GM12878 (cell line): Measurements from ENCODE around the gene TMEM238L. TPM values are rescaled to one million over a fixed set of nuclear protein-coding genes. Genes with fewer than 3 reads are reported as not detected.

Experiments
- ATAC-seq: fragments of 200-7000 bp; cut with Tn5 transposase; 3 replicates; pipeline ENCODE4 v1.9.1; 2020; ENCODE audit warnings: mild to moderate bottlenecking, moderate library complexity
- BruUV-seq: library from RNA; stranded (reverse); fragments of 400-500 nt; replicated peaks from 2 replicates; lab custom pipeline; 2021; lab: Mats Ljungman, UMichigan
- CTCF ChIA-PET: fragments of 300-600 bp; sonication (Branson Sonifier 250); formaldehyde crosslinking; extraction: SDS; loops from one replicate; lab custom pipeline; 2021; ENCODE audit warnings: inconsistent platforms; lab: Yijun Ruan, JAX
- POLR2A ChIA-PET: fragments of 350-600 bp; formaldehyde crosslinking; extraction: SDS; loops from one replicate; lab custom pipeline; 2021; ENCODE audit warnings: inconsistent platforms; lab: Charles Lee
- RAD21 ChIA-PET: fragments of 300-600 bp; sonication (Branson Sonifier 250); formaldehyde crosslinking; loops from one replicate; lab custom pipeline; 2023; ENCODE audit warnings: antibody characterized with exemption; ENCODE audit not compliant: unreplicated experiment; lab: Charles Lee
- SMC1A ChIA-PET: fragments of 300-600 bp; sonication (Branson Sonifier 250); formaldehyde crosslinking; loops from one replicate; lab custom pipeline; 2023; ENCODE audit not compliant: unreplicated experiment, uncharacterized antibody; lab: Charles Lee
- DNase-seq: peaks from one replicate; pipeline ENCODE4 v3.0.0-alpha.2; 2011; ENCODE audit warnings: low read depth, low spot score
- FAIRE-seq: peaks from 3 replicates; lab custom pipeline; 2011; peaks lifted over from hg19 to GRCh38; lab: Jason Lieb, UNC
- H2AFZ ChIP-seq: 2 replicates; pipeline ENCODE4 v1.6.0; 2011; ENCODE audit warnings: low read depth, low read length, control low read depth; ENCODE audit not compliant: control insufficient read depth
- H3K27ac ChIP-seq: 2 replicates; pipeline ENCODE4 v1.5.1; 2011; ENCODE audit warnings: control low read depth; ENCODE audit not compliant: control insufficient read depth, insufficient read depth
- H3K27me3 ChIP-seq, 2 experiments: replicated peaks in 1 of 2; 2 replicates each; pipeline versions ENCODE4 v1.6.0 to v1.6.1; 2011; ENCODE audit warnings: low read length in 1 of 2; ENCODE audit not compliant: control insufficient read depth in 2 of 2, insufficient read depth in 2 of 2
- H3K36me3 ChIP-seq, 2 experiments: 2 replicates each; pipeline ENCODE4 v1.5.1; 2011; ENCODE audit warnings: low read length in 1 of 2; ENCODE audit not compliant: control insufficient read depth in 2 of 2, insufficient read depth in 2 of 2
- H3K4me1 ChIP-seq: 2 replicates; pipeline ENCODE4 v1.6.1; 2011; ENCODE audit warnings: mild to moderate bottlenecking, low read length, moderate library complexity, mixed read lengths; ENCODE audit not compliant: control insufficient read depth, insufficient read depth
- H3K4me2 ChIP-seq: 2 replicates; pipeline ENCODE4 v1.6.0; 2011; ENCODE audit warnings: control low read depth; ENCODE audit not compliant: control insufficient read depth, insufficient read depth
- H3K4me3 ChIP-seq: fragments of 200-600 bp; sonication (generic); 2 replicates; pipeline ENCODE4 v1.5.1; 2016
- H3K79me2 ChIP-seq: 2 replicates; pipeline ENCODE4 v1.6.0; 2011; ENCODE audit warnings: low read length; ENCODE audit not compliant: control insufficient read depth, insufficient read depth
- H3K9ac ChIP-seq: 2 replicates; pipeline ENCODE4 v1.8.0; 2011; ENCODE audit warnings: low read length, control low read depth, mixed read lengths; ENCODE audit not compliant: control insufficient read depth, insufficient read depth
- H3K9me3 ChIP-seq: replicated peaks from 3 replicates; pipeline ENCODE4 v1.5.1; 2011; ENCODE audit warnings: mild to moderate bottlenecking, low read length; ENCODE audit not compliant: control insufficient read depth, insufficient read depth
- H4K20me1 ChIP-seq: 2 replicates; pipeline ENCODE4 v1.6.0; 2011; ENCODE audit not compliant: control insufficient read depth, insufficient read depth
- EZH2 ChIP-seq: IDR thresholded peaks from 2 replicates; pipeline ENCODE4 v1.6.1; 2012; ENCODE audit warnings: low read depth, mild to moderate bottlenecking, control low read depth, inconsistent platforms, low read length, borderline replicate concordance; ENCODE audit not compliant: control insufficient read depth
- FOXK2 ChIP-seq: fragments of 450-650 bp; IDR thresholded peaks from 2 replicates; pipeline ENCODE4 v1.6.1; 2017; ENCODE audit warnings: mild to moderate bottlenecking, moderate library complexity
- MXI1 ChIP-seq: fragments of 150-350 bp; IDR thresholded peaks from 2 replicates; pipeline ENCODE4 v1.6.1; 2011; ENCODE audit warnings: low read depth, mild to moderate bottlenecking, inconsistent platforms, low read length, improper control_type of control experiment
- MYC ChIP-seq: IDR thresholded peaks from 2 replicates; pipeline ENCODE4 v1.6.1; 2011; ENCODE audit warnings: mild to moderate bottlenecking, low read length, moderate library complexity, inconsistent platforms; ENCODE audit not compliant: insufficient read depth, insufficient replicate concordance, insufficient read length, severe bottlenecking
- SIN3A ChIP-seq: IDR thresholded peaks from 2 replicates; pipeline ENCODE4 v1.6.1; 2012; ENCODE audit warnings: low read depth, low read length, improper control_type of control experiment
- SMAD5 ChIP-seq: IDR thresholded peaks from 2 replicates; pipeline ENCODE4 v1.6.1; 2016; ENCODE audit warnings: antibody characterized with exemption, low read depth
- SRF ChIP-seq, 2 experiments: IDR thresholded peaks; 2 replicates each; pipeline ENCODE4 v1.6.1; 2011; ENCODE audit warnings: low read depth in 2 of 2, low read length in 2 of 2, mild to moderate bottlenecking in 1 of 2, moderate library complexity in 1 of 2
- TAF1 ChIP-seq: IDR thresholded peaks from 2 replicates; pipeline ENCODE4 v1.6.1; 2011; ENCODE audit warnings: mild to moderate bottlenecking, low read depth, low read length, borderline replicate concordance
- WRNIP1 ChIP-seq: IDR thresholded peaks from 2 replicates; pipeline ENCODE4 v1.6.1; 2011; ENCODE audit warnings: low read depth, low read length, improper control_type of control experiment, borderline replicate concordance
- WGBS: methylation state at CpG from one replicate; pipeline ENCODE4 v1.1.6; 2016; ENCODE audit warnings: low lambda C conversion rate; ENCODE audit not compliant: insufficient replicate concordance, insufficient coverage; ENCODE audit errors: missing lambda C conversion rate; 5-methylcytosine and 5-hydroxymethylcytosine counted together
- in situ Hi-C: fragments of 300-500 bp; cut with MboI; formaldehyde crosslinking; loops from 9 replicates; pipeline ENCODE4 v1.14.3; 2018; ENCODE audit warnings: mixed read lengths
- intact Hi-C: fragments of 100-400 bp; cut with micrococcal nuclease; formaldehyde crosslinking; loops from one replicate; pipeline ENCODE4 v1.14.2; 2022; ENCODE audit not compliant: unreplicated experiment
- polyA plus RNA-seq, 11 experiments: library from polyadenylated mRNA; depleted of rRNA in 4 of 11; unstranded in 6 of 11; stranded (reverse) in 5 of 11; fragments of >200 nt; fragmentation: Nextera tagmentation in 4 of 11; fragmentation: Illumina TruSeq in 1 of 11; extraction: Ambion mirVana in 4 of 11; extraction: Trizol in 1 of 11; gene quantifications; 1 replicate in 1 of 11; 2 replicates in 10 of 11; pipeline versions ENCODE4 v1.2.1 to v1.2.3, GENCODE V29; 2011 to 2016; ENCODE audit warnings: inconsistent platforms in 2 of 11, missing spikeins in 2 of 11, low read depth in 1 of 11
- total RNA-seq, 4 experiments: library from RNA; depleted of rRNA in 3 of 4; stranded (reverse); fragments of >200 nt in 3 of 4; fragmentation: Illumina TruSeq in 1 of 4; extraction: Trizol in 1 of 4; gene quantifications; 2 replicates each; pipeline versions ENCODE4 v1.2.1 to v1.2.3, GENCODE V29; 2013 to 2021
- TF ChIP-seq, protein P1 (sequence below): fragments of 450-650 bp; IDR thresholded peaks from 2 replicates; pipeline ENCODE4 v1.6.1; 2017; ENCODE audit warnings: mild to moderate bottlenecking, moderate library complexity

Gene TMEM238L
- total and polyA plus RNA-seq, 10 of the 15 experiments (the other 5 are each of a cell fraction or from before 2014, with no cell fraction given), result not detected

DNA sequence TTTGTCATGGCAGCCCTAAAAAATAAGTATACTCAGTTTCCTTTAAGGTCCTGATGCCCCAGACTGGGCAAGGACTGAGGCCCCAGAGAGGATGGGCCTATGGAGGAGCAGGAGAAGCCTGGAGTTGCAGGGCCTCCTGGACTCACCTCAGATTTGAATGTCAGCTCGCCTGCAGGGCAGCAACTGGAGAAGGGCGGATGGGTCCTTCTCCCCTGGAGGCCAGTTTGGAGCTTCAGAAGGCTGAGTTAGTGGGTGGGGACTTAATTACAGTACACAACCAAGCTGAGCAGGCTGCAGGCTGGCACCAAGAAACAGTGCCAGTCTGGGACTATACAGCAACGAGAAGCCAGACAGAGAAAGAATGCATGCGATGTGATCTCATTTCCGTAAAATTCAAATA is 27.8 kb upstream of the TMEM238L start (continued):
- TF ChIP-seq, protein P1, sequence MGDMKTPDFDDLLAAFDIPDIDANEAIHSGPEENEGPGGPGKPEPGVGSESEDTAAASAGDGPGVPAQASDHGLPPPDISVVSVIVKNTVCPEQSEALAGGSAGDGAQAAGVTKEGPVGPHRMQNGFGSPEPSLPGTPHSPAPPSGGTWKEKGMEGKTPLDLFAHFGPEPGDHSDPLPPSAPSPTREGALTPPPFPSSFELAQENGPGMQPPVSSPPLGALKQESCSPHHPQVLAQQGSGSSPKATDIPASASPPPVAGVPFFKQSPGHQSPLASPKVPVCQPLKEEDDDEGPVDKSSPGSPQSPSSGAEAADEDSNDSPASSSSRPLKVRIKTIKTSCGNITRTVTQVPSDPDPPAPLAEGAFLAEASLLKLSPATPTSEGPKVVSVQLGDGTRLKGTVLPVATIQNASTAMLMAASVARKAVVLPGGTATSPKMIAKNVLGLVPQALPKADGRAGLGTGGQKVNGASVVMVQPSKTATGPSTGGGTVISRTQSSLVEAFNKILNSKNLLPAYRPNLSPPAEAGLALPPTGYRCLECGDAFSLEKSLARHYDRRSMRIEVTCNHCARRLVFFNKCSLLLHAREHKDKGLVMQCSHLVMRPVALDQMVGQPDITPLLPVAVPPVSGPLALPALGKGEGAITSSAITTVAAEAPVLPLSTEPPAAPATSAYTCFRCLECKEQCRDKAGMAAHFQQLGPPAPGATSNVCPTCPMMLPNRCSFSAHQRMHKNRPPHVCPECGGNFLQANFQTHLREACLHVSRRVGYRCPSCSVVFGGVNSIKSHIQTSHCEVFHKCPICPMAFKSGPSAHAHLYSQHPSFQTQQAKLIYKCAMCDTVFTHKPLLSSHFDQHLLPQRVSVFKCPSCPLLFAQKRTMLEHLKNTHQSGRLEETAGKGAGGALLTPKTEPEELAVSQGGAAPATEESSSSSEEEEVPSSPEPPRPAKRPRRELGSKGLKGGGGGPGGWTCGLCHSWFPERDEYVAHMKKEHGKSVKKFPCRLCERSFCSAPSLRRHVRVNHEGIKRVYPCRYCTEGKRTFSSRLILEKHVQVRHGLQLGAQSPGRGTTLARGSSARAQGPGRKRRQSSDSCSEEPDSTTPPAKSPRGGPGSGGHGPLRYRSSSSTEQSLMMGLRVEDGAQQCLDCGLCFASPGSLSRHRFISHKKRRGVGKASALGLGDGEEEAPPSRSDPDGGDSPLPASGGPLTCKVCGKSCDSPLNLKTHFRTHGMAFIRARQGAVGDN, result no peak
- TF ChIP-seq EZH2 (no peak), SIN3A (no peak), WRNIP1 (no peak), MYC (no peak), SRF (IDR thresholded peaks at IDR 0.05; ENCODE audit: low read depth in 2 of 2, low read length in 2 of 2) (no peak)

DNA sequence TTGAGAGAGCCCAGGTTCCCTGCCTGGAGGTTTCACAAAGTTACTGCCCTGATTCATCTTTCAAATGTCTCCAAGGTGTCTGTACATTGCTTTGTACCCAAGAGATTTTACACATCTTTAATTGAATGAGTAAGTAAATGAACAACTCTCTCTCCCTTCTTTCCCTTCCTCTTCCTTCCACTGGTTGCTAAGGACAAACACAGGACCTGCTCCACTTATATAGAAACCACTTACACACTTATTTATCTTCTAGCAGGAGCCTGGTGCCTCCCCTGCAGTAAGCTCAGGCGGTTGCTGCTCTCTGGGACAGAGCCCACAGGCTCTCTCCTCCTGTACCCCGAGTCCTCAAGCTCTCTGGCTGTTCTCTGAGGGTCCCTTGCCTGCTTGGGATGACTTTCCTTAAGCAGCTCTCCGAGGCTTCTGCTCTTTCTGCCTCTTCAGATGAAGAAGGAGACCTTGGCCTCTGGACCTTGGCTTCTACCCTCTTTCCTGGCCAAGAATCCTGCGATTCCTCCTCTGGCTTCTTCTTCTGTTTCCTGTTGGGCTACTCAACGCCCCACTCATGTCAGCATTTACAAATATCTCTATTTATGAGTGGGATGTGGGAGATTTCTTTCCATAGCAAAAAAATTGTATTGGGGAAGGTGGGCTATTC is 24.1 kb upstream of the TMEM238L start:
- no TSS peak for BruUV-seq
- intact Hi-C loops, result no loop called here
- RAD21 ChIA-PET, result no interaction called here
- Histone ChIP-seq H3K27me3 (peaks cover 0 to 2% of the 10 kb centered on the region in 2 experiments; a peak in 1 of 4 replicates), H3K4me1 (no peaks in the 10 kb centered on the region), H3K9me3 (no peaks in the 10 kb centered on the region), H3K36me3 (no peaks in the 10 kb centered on the region), H4K20me1 (no peaks in the 10 kb centered on the region), H3K4me3 (no peak overlapping the region), H3K27ac (no peak overlapping the region), H3K79me2 (no peaks in the 10 kb centered on the region), H3K9ac (no peak overlapping the region), H2AFZ (no peak overlapping the region), H3K4me2 (no peak overlapping the region)
- FAIRE-seq (no peak), ATAC-seq (no peak), DNase-seq (no peak)
- TF ChIP-seq SMAD5 (no peak), TAF1 (no peak), MXI1 (no peak), FOXK2 (no peak)
- 7% methylated on average over 5 of the region's 5 CpGs for WGBS
- SMC1A ChIA-PET, result no interaction called here
- POLR2A ChIA-PET, result no interaction called here
- CTCF ChIA-PET, result no interaction called here
- in situ Hi-C loops, result no loop called here
